Measurements from ENCODE around the gene USH1C. TPM values are rescaled to one million over a fixed set of nuclear protein-coding genes. Genes with fewer than 3 reads are reported as not detected.

USH1C gene
- not detected in 2 replicates for total RNA-seq
- long read RNA-seq, result 0 reads

DNA sequence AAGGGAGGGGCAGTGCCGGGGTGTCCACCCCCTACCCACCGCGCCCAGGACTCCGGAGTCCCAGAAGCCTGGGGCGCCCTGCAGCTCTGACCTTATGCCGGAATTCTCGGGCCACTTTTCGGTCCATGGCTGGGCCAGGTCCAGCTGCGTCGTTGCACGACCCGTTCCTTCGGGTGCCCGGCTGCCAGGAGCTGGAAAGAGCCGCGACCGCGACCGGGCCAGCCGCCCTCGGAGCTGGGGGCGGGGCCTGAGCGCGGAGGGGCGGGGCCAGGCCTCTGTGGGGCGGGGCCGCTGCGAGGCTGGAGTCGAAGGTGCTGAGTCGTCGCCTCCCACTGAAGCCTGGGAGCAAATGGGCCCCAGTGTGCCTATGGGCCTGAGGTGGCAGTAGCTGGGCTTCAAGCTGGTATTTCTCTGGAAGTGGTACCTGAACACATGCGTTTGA is at the start of gene USH1C:
TSS of gene USH1C (minus strand) at position 236 of the 442 bp plus-strand sequence. CDS start at position 127, 109 bp downstream.
- peak; percentile 31 for DNase-seq (ENCODE audit: low read depth, low spot score)
- TF ChIP-seq, protein P1, sequence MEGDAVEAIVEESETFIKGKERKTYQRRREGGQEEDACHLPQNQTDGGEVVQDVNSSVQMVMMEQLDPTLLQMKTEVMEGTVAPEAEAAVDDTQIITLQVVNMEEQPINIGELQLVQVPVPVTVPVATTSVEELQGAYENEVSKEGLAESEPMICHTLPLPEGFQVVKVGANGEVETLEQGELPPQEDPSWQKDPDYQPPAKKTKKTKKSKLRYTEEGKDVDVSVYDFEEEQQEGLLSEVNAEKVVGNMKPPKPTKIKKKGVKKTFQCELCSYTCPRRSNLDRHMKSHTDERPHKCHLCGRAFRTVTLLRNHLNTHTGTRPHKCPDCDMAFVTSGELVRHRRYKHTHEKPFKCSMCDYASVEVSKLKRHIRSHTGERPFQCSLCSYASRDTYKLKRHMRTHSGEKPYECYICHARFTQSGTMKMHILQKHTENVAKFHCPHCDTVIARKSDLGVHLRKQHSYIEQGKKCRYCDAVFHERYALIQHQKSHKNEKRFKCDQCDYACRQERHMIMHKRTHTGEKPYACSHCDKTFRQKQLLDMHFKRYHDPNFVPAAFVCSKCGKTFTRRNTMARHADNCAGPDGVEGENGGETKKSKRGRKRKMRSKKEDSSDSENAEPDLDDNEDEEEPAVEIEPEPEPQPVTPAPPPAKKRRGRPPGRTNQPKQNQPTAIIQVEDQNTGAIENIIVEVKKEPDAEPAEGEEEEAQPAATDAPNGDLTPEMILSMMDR (conservative IDR thresholded peaks at IDR 0.05), result no peak
- H3K36me3 Mint-ChIP-seq (ENCODE audit: low read depth), result no peaks in the 10 kb centered on the region
- no peak within 1 kb of the TSS for H3K27ac Mint-ChIP-seq (ENCODE audit: unreplicated experiment)
- no peak within 1 kb of the TSS for H3K4me3 Mint-ChIP-seq
- no peaks in the 10 kb centered on the region for H3K9me3 Mint-ChIP-seq
- peaks cover 7% of the 10 kb centered on the region for H3K4me1 Mint-ChIP-seq
- H3K27me3 Mint-ChIP-seq (ENCODE audit: low read depth), result peaks cover 45% of the 10 kb centered on the region

DNA sequence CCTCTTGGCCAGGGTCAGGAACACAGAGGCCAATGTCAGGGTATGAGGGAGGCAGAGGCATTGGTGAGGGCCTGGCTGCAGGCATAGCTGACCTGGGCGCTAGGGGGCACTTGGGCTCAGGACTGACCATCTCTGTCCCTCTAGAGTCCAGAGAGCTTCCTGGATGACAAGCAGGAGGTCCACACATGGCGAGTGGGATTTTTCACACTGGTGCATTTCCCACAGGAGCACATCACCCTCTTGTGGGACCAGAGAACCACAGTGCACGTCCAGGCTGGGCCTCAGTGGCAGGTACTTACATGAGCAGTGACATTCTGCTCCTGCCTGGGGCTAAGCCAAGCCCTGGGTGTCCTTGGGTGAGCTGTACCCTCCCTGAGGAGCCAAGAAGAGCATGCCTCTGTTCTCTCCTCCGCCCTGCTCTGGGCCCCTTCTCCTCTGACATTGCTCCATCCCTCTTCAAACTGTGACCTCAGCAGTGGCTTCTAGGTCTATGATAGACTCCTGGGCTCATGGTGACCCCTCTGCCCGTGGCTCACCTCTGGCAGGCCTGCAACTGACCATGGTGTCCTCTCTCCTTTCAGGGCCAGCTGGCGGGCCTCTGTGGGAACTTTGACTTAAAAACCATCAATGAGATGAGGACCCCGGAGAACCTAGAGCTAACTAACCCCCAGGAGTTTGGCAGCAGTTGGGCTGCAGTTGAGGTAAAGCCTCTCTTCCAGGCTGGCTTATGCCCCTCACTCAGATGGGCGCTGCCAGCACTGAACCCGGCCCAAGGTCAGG is 49.4 kb upstream of the USH1C start:
- Mint-ChIP-seq H3K27me3 (ENCODE audit: low read depth) (peaks cover 44% of the 10 kb centered on the region), H3K4me1 (no peaks in the 10 kb centered on the region), H3K36me3 (ENCODE audit: low read depth) (no peaks in the 10 kb centered on the region), H3K27ac (ENCODE audit: unreplicated experiment) (no peak overlapping the region), H3K9me3 (no peaks in the 10 kb centered on the region), H3K4me3 (no peak overlapping the region)
- TF ChIP-seq, protein P1 (conservative IDR thresholded peaks at IDR 0.05), result no peak
- DNase-seq (ENCODE audit: low read depth, low spot score), result no peak

DNA sequence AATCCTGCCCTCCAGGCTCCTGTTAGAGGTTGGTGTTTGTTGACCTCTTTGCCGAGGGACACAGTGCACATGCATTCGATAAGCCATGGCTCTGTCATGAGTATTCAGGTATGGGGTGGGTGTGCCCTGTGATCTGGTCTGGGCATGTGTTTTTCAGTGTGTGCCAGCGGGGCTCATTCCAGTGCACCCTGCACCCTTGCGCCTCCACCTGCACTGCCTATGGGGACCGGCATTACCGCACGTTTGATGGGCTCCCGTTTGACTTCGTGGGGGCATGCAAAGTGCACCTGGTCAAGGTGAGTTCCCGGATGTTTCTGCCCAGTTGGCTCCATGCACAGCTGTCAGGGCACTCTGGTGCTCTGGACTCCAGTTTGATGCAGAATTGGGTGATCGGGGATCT is 47.1 kb upstream of the USH1C start:
- Mint-ChIP-seq H3K9me3 (no peaks in the 10 kb centered on the region), H3K4me1 (no peaks in the 10 kb centered on the region), H3K36me3 (ENCODE audit: low read depth) (no peaks in the 10 kb centered on the region), H3K27ac (ENCODE audit: unreplicated experiment) (no peak overlapping the region), H3K27me3 (ENCODE audit: low read depth) (peaks cover 37% of the 10 kb centered on the region), H3K4me3 (no peak overlapping the region)
- no peak for DNase-seq (ENCODE audit: low read depth, low spot score)
- TF ChIP-seq, protein P1 (conservative IDR thresholded peaks at IDR 0.05), result no peak

DNA sequence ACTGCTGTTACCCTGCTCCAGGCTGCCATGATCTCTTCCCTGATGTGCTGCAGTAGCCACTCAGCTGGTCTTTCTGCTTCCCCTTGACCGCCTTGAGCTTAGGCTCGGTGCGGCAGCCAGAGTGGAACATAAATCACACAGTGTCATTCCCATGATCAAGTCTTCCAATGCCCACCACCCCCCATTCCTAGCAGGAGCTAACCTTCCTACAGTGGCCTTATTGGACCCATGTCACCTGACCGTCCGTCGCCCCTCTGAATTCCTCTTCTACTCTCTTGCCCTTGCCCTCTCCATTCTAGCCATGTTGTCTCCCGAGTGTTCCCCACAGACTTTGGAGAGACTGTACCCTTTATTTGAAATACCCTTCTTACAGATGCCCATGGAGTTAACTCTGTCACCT is 46.2 kb upstream of the USH1C start:
- DNase-seq (ENCODE audit: low read depth, low spot score), result no peak
- H3K4me3 Mint-ChIP-seq, result no peak overlapping the region
- TF ChIP-seq, protein P1 (conservative IDR thresholded peaks at IDR 0.05), result no peak
- peaks cover 28% of the 10 kb centered on the region for H3K27me3 Mint-ChIP-seq (ENCODE audit: low read depth)
- no peak overlapping the region for H3K27ac Mint-ChIP-seq (ENCODE audit: unreplicated experiment)
- no peaks in the 10 kb centered on the region for H3K9me3 Mint-ChIP-seq
- no peaks in the 10 kb centered on the region for H3K4me1 Mint-ChIP-seq
- H3K36me3 Mint-ChIP-seq (ENCODE audit: low read depth), result no peaks in the 10 kb centered on the region

DNA sequence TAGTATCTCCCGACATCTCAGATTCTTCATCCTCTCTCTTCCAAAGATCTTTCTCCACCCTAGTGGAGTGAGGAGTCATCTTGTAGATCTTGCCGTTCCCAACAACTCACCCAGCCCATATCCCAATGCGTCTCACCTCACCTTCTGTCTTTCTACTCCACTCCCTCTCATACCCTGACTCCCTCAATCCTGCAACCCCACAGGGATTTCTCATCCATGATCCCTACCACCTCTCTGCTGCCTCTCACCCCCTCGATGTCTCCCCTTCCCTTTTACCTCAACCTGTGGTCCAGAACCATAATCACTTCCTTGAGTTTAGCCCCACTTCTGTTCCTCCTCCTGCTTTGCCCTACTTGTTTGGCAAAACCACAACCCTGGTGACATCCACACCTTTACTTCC is 44.5 kb upstream of the USH1C start:
- H3K9me3 Mint-ChIP-seq, result no peaks in the 10 kb centered on the region
- no peaks in the 10 kb centered on the region for H3K4me1 Mint-ChIP-seq
- H3K27ac Mint-ChIP-seq (ENCODE audit: unreplicated experiment), result no peak overlapping the region
- no peak for DNase-seq (ENCODE audit: low read depth, low spot score)
- H3K36me3 Mint-ChIP-seq (ENCODE audit: low read depth), result no peaks in the 10 kb centered on the region
- H3K4me3 Mint-ChIP-seq, result no peak overlapping the region
- TF ChIP-seq, protein P1 (conservative IDR thresholded peaks at IDR 0.05), result no peak
- H3K27me3 Mint-ChIP-seq (ENCODE audit: low read depth), result peaks cover 15% of the 10 kb centered on the region
